GM12878 (cell line): ENCODE results near the gene DGKB. TPM values are rescaled to one million over a fixed set of nuclear protein-coding genes. Genes with fewer than 3 reads are reported as not detected.

Experiments used
- ATAC-seq: fragments of 200-7000 bp; cut with Tn5 transposase; 3 replicates; pipeline ENCODE4 v1.9.1; 2020; ENCODE audit warnings: mild to moderate bottlenecking, moderate library complexity
- BruUV-seq: library from RNA; stranded (reverse); fragments of 400-500 nt; replicated peaks from 2 replicates; lab custom pipeline; 2021; lab: Mats Ljungman, UMichigan
- CTCF ChIA-PET: fragments of 300-600 bp; sonication (Branson Sonifier 250); formaldehyde crosslinking; extraction: SDS; loops from one replicate; lab custom pipeline; 2021; ENCODE audit warnings: inconsistent platforms; lab: Yijun Ruan, JAX
- POLR2A ChIA-PET: fragments of 350-600 bp; formaldehyde crosslinking; extraction: SDS; loops from one replicate; lab custom pipeline; 2021; ENCODE audit warnings: inconsistent platforms; lab: Charles Lee
- RAD21 ChIA-PET: fragments of 300-600 bp; sonication (Branson Sonifier 250); formaldehyde crosslinking; loops from one replicate; lab custom pipeline; 2023; ENCODE audit warnings: antibody characterized with exemption; ENCODE audit not compliant: unreplicated experiment; lab: Charles Lee
- SMC1A ChIA-PET: fragments of 300-600 bp; sonication (Branson Sonifier 250); formaldehyde crosslinking; loops from one replicate; lab custom pipeline; 2023; ENCODE audit not compliant: unreplicated experiment, uncharacterized antibody; lab: Charles Lee
- DNase-seq: peaks from one replicate; pipeline ENCODE4 v3.0.0-alpha.2; 2011; ENCODE audit warnings: low read depth, low spot score
- FAIRE-seq: peaks from 3 replicates; lab custom pipeline; 2011; peaks lifted over from hg19 to GRCh38; lab: Jason Lieb, UNC
- H2AFZ ChIP-seq: 2 replicates; pipeline ENCODE4 v1.6.0; 2011; ENCODE audit warnings: low read depth, low read length, control low read depth; ENCODE audit not compliant: control insufficient read depth
- H3K27ac ChIP-seq: 2 replicates; pipeline ENCODE4 v1.5.1; 2011; ENCODE audit warnings: control low read depth; ENCODE audit not compliant: control insufficient read depth, insufficient read depth
- H3K27me3 ChIP-seq, 2 experiments: replicated peaks in 1 of 2; 2 replicates each; pipeline versions ENCODE4 v1.6.0 to v1.6.1; 2011; ENCODE audit warnings: low read length in 1 of 2; ENCODE audit not compliant: control insufficient read depth in 2 of 2, insufficient read depth in 2 of 2
- H3K36me3 ChIP-seq, 2 experiments: 2 replicates each; pipeline ENCODE4 v1.5.1; 2011; ENCODE audit warnings: low read length in 1 of 2; ENCODE audit not compliant: control insufficient read depth in 2 of 2, insufficient read depth in 2 of 2
- H3K4me1 ChIP-seq: 2 replicates; pipeline ENCODE4 v1.6.1; 2011; ENCODE audit warnings: mild to moderate bottlenecking, low read length, moderate library complexity, mixed read lengths; ENCODE audit not compliant: control insufficient read depth, insufficient read depth
- H3K4me2 ChIP-seq: 2 replicates; pipeline ENCODE4 v1.6.0; 2011; ENCODE audit warnings: control low read depth; ENCODE audit not compliant: control insufficient read depth, insufficient read depth
- H3K4me3 ChIP-seq: fragments of 200-600 bp; sonication (generic); 2 replicates; pipeline ENCODE4 v1.5.1; 2016
- H3K79me2 ChIP-seq: 2 replicates; pipeline ENCODE4 v1.6.0; 2011; ENCODE audit warnings: low read length; ENCODE audit not compliant: control insufficient read depth, insufficient read depth
- H3K9ac ChIP-seq: 2 replicates; pipeline ENCODE4 v1.8.0; 2011; ENCODE audit warnings: low read length, control low read depth, mixed read lengths; ENCODE audit not compliant: control insufficient read depth, insufficient read depth
- H3K9me3 ChIP-seq: replicated peaks from 3 replicates; pipeline ENCODE4 v1.5.1; 2011; ENCODE audit warnings: mild to moderate bottlenecking, low read length; ENCODE audit not compliant: control insufficient read depth, insufficient read depth
- H4K20me1 ChIP-seq: 2 replicates; pipeline ENCODE4 v1.6.0; 2011; ENCODE audit not compliant: control insufficient read depth, insufficient read depth
- ATF7 ChIP-seq: fragments of 450-650 bp; IDR thresholded peaks from 2 replicates; pipeline ENCODE4 v1.6.1; 2016; ENCODE audit warnings: low read depth, mild to moderate bottlenecking
- E2F8 ChIP-seq: fragments of 450-650 bp; IDR thresholded peaks from 2 replicates; pipeline ENCODE4 v1.6.1; 2018; ENCODE audit warnings: mild to moderate bottlenecking, low read depth, moderate library complexity; ENCODE audit not compliant: partially characterized antibody
- ESRRA ChIP-seq: IDR thresholded peaks from 2 replicates; pipeline ENCODE4 v1.6.1; 2012; ENCODE audit warnings: mild to moderate bottlenecking, low read length, improper control_type of control experiment
- FOXK2 ChIP-seq: fragments of 450-650 bp; IDR thresholded peaks from 2 replicates; pipeline ENCODE4 v1.6.1; 2017; ENCODE audit warnings: mild to moderate bottlenecking, moderate library complexity
- HCFC1 ChIP-seq: fragments of 150-350 bp; IDR thresholded peaks from 2 replicates; pipeline ENCODE4 v1.6.1; 2014; ENCODE audit warnings: low read length
- HDGF ChIP-seq: fragments of 450-650 bp; IDR thresholded peaks from 2 replicates; pipeline ENCODE4 v1.6.1; 2016; ENCODE audit warnings: antibody characterized with exemption
- PML ChIP-seq: IDR thresholded peaks from 2 replicates; pipeline ENCODE4 v1.6.1; 2012; ENCODE audit warnings: low read length, inconsistent platforms
- WGBS: methylation state at CpG from one replicate; pipeline ENCODE4 v1.1.6; 2016; ENCODE audit warnings: low lambda C conversion rate; ENCODE audit not compliant: insufficient replicate concordance, insufficient coverage; ENCODE audit errors: missing lambda C conversion rate; 5-methylcytosine and 5-hydroxymethylcytosine counted together
- in situ Hi-C: fragments of 300-500 bp; cut with MboI; formaldehyde crosslinking; loops from 9 replicates; pipeline ENCODE4 v1.14.3; 2018; ENCODE audit warnings: mixed read lengths
- intact Hi-C: fragments of 100-400 bp; cut with micrococcal nuclease; formaldehyde crosslinking; loops from one replicate; pipeline ENCODE4 v1.14.2; 2022; ENCODE audit not compliant: unreplicated experiment
- polyA plus RNA-seq, 11 experiments: library from polyadenylated mRNA; depleted of rRNA in 4 of 11; unstranded in 6 of 11; stranded (reverse) in 5 of 11; fragments of >200 nt; fragmentation: Nextera tagmentation in 4 of 11; fragmentation: Illumina TruSeq in 1 of 11; extraction: Ambion mirVana in 4 of 11; extraction: Trizol in 1 of 11; gene quantifications; 1 replicate in 1 of 11; 2 replicates in 10 of 11; pipeline versions ENCODE4 v1.2.1 to v1.2.3, GENCODE V29; 2011 to 2016; ENCODE audit warnings: inconsistent platforms in 2 of 11, missing spikeins in 2 of 11, low read depth in 1 of 11
- total RNA-seq, 4 experiments: library from RNA; depleted of rRNA in 3 of 4; stranded (reverse); fragments of >200 nt in 3 of 4; fragmentation: Illumina TruSeq in 1 of 4; extraction: Trizol in 1 of 4; gene quantifications; 2 replicates each; pipeline versions ENCODE4 v1.2.1 to v1.2.3, GENCODE V29; 2013 to 2021
- TF ChIP-seq, protein P1 (sequence below): IDR thresholded peaks from 2 replicates; pipeline ENCODE4 v1.6.1; 2011; ENCODE audit warnings: mild to moderate bottlenecking, low read depth, low read length, moderate library complexity; ENCODE audit not compliant: insufficient replicate concordance

The DGKB gene
- total and polyA plus RNA-seq, 10 of the 15 experiments (the other 5 are each of a cell fraction or from before 2014, with no cell fraction given): 0.02 to 0.10 (median 0.04) TPM; not detected in 6

DNA sequence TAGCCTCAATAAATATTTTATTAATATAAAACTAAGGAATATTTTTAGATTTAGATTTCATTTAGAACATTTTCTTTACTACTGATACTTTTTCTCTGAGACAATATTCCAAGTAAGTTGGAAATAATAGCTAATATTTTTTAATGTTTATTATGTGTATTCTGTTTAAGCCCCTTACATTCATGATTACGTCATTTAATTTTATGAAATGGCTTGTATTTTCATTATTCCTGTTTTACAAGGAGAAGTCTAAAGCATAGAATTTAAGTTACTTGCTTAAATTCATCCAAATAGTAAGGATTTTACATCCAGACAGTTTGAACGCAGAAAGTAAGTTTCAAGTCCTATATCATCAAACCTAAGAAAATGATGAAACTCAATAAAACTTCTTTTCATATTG, 6.1 kb downstream of the DGKB start:
- no peak for FAIRE-seq
- no peaks in the 10 kb centered on the region for H4K20me1 ChIP-seq
- no peaks in the 10 kb centered on the region for H3K27me3 ChIP-seq
- no peak overlapping the region for H3K4me2 ChIP-seq
- POLR2A ChIA-PET: no interaction called here
- no peak overlapping the region for H3K27ac ChIP-seq
- H3K9me3 ChIP-seq: no peaks in the 10 kb centered on the region
- CTCF ChIA-PET: no interaction called here
- no peaks in the 10 kb centered on the region for H3K36me3 ChIP-seq
- H3K79me2 ChIP-seq: no peaks in the 10 kb centered on the region
- H3K9ac ChIP-seq: no peak overlapping the region
- in situ Hi-C loops: no loop called here
- SMC1A ChIA-PET: no interaction called here
- H3K4me3 ChIP-seq: no peak overlapping the region
- no peak for ATAC-seq
- TF ChIP-seq FOXK2 (no peak), HDGF (no peak), PML (no peak), E2F8 (no peak), HCFC1 (no peak), ESRRA (no peak), ATF7 (0 out of 2 replicates have a peak, but pooled peaks have one; percentile 36)
- TF ChIP-seq, protein P1, sequence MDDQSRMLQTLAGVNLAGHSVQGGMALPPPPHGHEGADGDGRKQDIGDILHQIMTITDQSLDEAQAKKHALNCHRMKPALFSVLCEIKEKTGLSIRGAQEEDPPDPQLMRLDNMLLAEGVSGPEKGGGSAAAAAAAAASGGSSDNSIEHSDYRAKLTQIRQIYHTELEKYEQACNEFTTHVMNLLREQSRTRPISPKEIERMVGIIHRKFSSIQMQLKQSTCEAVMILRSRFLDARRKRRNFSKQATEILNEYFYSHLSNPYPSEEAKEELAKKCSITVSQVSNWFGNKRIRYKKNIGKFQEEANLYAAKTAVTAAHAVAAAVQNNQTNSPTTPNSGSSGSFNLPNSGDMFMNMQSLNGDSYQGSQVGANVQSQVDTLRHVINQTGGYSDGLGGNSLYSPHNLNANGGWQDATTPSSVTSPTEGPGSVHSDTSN: no peak
- TF ChIP-seq, all 136 proteins: peak for 1
- RAD21 ChIA-PET: no interaction called here
- DNase-seq: no peak
- intact Hi-C loops: loop anchor here (5.0 kb wide), 1 partner anchor 49 kb away; no protein-coding TSS in a partner anchor
- H3K4me1 ChIP-seq: no peaks in the 10 kb centered on the region
- H2AFZ ChIP-seq: no peak overlapping the region
- 46% methylated on average over 2 of the region's 2 CpGs for WGBS
- no TSS peak for BruUV-seq
